Gastroesophageal sphincter (tissue), 4 donors: ENCODE data around the gene S100A7. TPM values are rescaled to one million over a fixed set of nuclear protein-coding genes. Genes with fewer than 3 reads are reported as not detected.

Experiments used
- ATAC-seq: fragments of 150-250 bp; one replicate; pipeline ENCODE4 v1.9.1; 2016; ENCODE audit warnings: mild to moderate bottlenecking, moderate library complexity
- H3K27ac ChIP-seq, 4 donors: fragments of 200-600 bp; sonication (generic) in 3 of 4; 1 replicate in 3 of 4; 2 replicates in 1 of 4; pipeline ENCODE4 v1.5.1; 2016 to 2019
- H3K27me3 ChIP-seq: fragments of 200-600 bp; sonication (generic); one replicate; pipeline ENCODE4 v1.5.1; 2019
- H3K36me3 ChIP-seq, 2 donors: fragments of 200-600 bp; sonication (generic); one replicate each; pipeline ENCODE4 v1.5.1; 2019; ENCODE audit warnings: control low read depth in 1 of 2
- H3K4me1 ChIP-seq, 3 donors: fragments of 200-600 bp; sonication (generic); 1 replicate in 2 of 3; 2 replicates in 1 of 3; pipeline ENCODE4 v1.5.1; 2016 to 2019; ENCODE audit warnings: control low read depth in 2 of 3
- H3K4me3 ChIP-seq, 2 donors: fragments of 200-600 bp; sonication (generic); one replicate each; pipeline ENCODE4 v1.5.1; 2019; ENCODE audit warnings: mild to moderate bottlenecking in 1 of 2, moderate library complexity in 1 of 2
- H3K9me3 ChIP-seq, 3 donors: fragments of 200-600 bp; sonication (generic); one replicate each; pipeline ENCODE4 v1.5.1; 2017 to 2019; ENCODE audit warnings: control low read depth in 2 of 3
- EP300 ChIP-seq: sonication (generic); formaldehyde crosslinking; IDR thresholded peaks from one replicate; pipeline ENCODE4 v1.6.1; 2017; ENCODE audit warnings: antibody characterized with exemption, mild to moderate bottlenecking
- POLR2A ChIP-seq, 2 donors: fragments of 450-650 bp; IDR thresholded peaks; one replicate each; pipeline ENCODE4 v1.6.1; 2017; ENCODE audit warnings: antibody characterized with exemption in 2 of 2, mild to moderate bottlenecking in 2 of 2, moderate library complexity in 1 of 2
- POLR2AphosphoS5 ChIP-seq: sonication (generic); formaldehyde crosslinking; IDR thresholded peaks from one replicate; pipeline ENCODE4 v1.6.1; 2017; ENCODE audit warnings: antibody characterized with exemption
- WGBS, 2 donors: methylation state at CpG; one replicate each; pipeline ENCODE4 v1.1.5; 2018; ENCODE audit warnings: low coverage in 1 of 2; 5-methylcytosine and 5-hydroxymethylcytosine counted together
- total RNA-seq, 4 donors: library from RNA; depleted of rRNA; stranded (reverse); fragments of >200 nt; gene quantifications; one replicate each; pipeline ENCODE4 v1.1.0, GENCODE V29; 2016
- TF ChIP-seq, protein P1 (sequence below), 4 experiments: fragments of 200-600 bp in 2 of 4; fragments of 450-650 bp in 2 of 4; sonication (generic) in 1 of 4; IDR thresholded peaks; one replicate each; pipeline ENCODE4 v1.5.1; 2017 to 2019; ENCODE audit warnings: antibody characterized with exemption in 4 of 4, mild to moderate bottlenecking in 2 of 4, moderate library complexity in 2 of 4

The S100A7 gene
- 100 to 1,000 TPM in 1 of 4 donors, 10 to 100 TPM in 1, not detected in 2; 33.0 to 253 TPM for total RNA-seq

DNA sequence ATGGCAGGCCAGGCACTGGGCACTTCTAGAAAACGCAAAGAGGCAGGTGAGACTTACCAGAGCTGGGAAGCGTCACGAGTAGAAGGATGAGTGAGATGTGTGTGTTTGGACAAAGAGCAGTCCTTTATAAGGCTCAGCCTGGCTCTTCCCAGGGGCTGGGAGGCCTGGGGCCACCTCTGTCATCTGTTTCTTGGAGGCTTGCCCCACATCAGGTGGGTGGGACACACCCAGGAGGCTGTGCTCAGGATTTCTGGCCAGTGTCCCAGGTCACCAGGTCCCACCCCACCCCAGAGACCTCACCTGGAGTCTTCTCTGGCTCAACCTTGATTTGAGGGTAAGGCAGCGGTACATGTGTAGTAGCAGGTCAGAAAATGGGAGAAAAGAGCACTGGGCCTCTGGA lies at the start of gene S100A7:
Gene S100A7 (minus strand): TSS at position 101 of the 400 bp plus-strand sequence. CDS start 1,638 bp downstream, outside the sequence.
- no peak within 1 kb of the TSS for H3K4me3 ChIP-seq
- TF ChIP-seq POLR2AphosphoS5: no peak
- TF ChIP-seq, protein P1, sequence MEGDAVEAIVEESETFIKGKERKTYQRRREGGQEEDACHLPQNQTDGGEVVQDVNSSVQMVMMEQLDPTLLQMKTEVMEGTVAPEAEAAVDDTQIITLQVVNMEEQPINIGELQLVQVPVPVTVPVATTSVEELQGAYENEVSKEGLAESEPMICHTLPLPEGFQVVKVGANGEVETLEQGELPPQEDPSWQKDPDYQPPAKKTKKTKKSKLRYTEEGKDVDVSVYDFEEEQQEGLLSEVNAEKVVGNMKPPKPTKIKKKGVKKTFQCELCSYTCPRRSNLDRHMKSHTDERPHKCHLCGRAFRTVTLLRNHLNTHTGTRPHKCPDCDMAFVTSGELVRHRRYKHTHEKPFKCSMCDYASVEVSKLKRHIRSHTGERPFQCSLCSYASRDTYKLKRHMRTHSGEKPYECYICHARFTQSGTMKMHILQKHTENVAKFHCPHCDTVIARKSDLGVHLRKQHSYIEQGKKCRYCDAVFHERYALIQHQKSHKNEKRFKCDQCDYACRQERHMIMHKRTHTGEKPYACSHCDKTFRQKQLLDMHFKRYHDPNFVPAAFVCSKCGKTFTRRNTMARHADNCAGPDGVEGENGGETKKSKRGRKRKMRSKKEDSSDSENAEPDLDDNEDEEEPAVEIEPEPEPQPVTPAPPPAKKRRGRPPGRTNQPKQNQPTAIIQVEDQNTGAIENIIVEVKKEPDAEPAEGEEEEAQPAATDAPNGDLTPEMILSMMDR (IDR thresholded peaks at IDR 0.05): no peak
- TF ChIP-seq POLR2A (IDR thresholded peaks at IDR 0.05): no peak
- no peak for TF ChIP-seq EP300
- no peak for ATAC-seq
- H3K27ac ChIP-seq: no peak within 1 kb of the TSS
- H3K9me3 ChIP-seq: no peaks in the 10 kb centered on the region
- H3K4me1 ChIP-seq: peaks cover 0 to 1% (median 0%) of the 10 kb centered on the region in 3 donors
- no CpG with 5 or more reads among the region's 4 CpGs for WGBS, 2 donors
- peaks cover 19% of the 10 kb centered on the region for H3K27me3 ChIP-seq
- H3K36me3 ChIP-seq: no peaks in the 10 kb centered on the region

DNA sequence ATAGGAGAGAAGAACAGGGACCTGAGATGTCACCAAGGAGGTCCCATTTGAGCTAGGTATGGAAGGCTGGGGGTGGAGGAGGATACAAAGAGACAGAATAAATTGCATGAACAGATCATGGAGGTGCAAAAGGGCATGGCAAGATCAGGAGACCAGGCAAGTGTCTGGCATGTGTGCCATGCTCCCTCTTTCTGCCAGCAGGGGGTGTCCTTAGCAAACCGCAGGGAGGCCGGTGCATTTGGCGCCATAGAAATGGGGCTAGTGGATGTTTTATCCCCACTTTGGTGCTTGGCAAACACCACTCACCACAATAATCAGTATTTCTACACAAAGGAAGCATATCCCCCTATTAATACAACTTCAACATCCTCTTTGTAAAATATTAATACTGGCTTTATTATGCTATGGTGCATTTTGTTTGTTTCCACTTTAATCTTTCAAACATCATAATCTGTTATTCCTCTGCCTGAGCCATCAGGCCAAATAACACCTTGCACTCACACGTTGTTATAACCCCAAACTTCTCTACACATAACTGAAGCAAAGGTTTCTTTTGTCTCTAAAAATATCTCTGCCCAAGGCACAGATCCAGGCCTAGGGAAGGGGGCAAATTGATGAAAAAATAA lies 49.4 kb upstream of the S100A7 start:
- Histone ChIP-seq H3K4me3 (no peak overlapping the region), H3K27ac (peak overlapping the region in 1 of 4 donors; percentile 36), H3K9me3 (no peaks in the 10 kb centered on the region), H3K4me1 (peaks cover 3 to 36% (median 18%) of the 10 kb centered on the region in 3 donors), H3K27me3 (no peaks in the 10 kb centered on the region), H3K36me3 (no peaks in the 10 kb centered on the region)
- no peak for TF ChIP-seq POLR2AphosphoS5
- TF ChIP-seq, protein P1 (IDR thresholded peaks at IDR 0.05): peak in 3 of 4 experiments; percentile 37 to 63 (median 47)
- no peak for ATAC-seq
- 63 to 79% methylated on average over 4 of the region's 4 CpGs for WGBS, 2 donors

DNA sequence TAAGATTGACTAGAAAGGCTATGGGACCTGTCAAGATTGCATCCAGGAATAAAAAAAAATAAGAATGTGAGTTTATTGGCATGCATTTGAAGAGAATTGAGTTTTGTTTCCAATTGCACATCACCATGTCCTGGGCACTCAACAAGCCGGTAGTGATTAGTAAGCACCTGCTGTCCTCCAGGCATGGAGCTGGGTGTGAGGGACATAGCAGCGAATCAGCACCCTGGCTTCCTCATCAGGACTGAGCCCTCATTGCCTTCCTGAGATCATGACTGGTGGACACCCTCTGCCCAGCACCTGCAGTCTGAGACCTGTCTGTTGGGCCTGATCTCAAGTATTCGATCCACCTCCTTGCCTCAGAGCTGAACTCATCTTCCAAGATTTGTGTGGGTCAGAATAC lies 48.6 kb upstream of the S100A7 start:
- 100% methylated on average over 3 of the region's 3 CpGs; no CpG with 5 or more reads in 1 of the 2 donors for WGBS, 2 donors
- H3K4me3 ChIP-seq: no peak overlapping the region
- H3K9me3 ChIP-seq: no peaks in the 10 kb centered on the region
- H3K36me3 ChIP-seq: no peaks in the 10 kb centered on the region
- TF ChIP-seq POLR2AphosphoS5 (no peak), POLR2A (IDR thresholded peaks at IDR 0.05) (no peak), EP300 (no peak)
- TF ChIP-seq, protein P1 (IDR thresholded peaks at IDR 0.05): no peak
- peaks cover 3 to 36% (median 18%) of the 10 kb centered on the region in 3 donors for H3K4me1 ChIP-seq
- no peaks in the 10 kb centered on the region for H3K27me3 ChIP-seq
- H3K27ac ChIP-seq: no peak overlapping the region
- no peak for ATAC-seq

DNA sequence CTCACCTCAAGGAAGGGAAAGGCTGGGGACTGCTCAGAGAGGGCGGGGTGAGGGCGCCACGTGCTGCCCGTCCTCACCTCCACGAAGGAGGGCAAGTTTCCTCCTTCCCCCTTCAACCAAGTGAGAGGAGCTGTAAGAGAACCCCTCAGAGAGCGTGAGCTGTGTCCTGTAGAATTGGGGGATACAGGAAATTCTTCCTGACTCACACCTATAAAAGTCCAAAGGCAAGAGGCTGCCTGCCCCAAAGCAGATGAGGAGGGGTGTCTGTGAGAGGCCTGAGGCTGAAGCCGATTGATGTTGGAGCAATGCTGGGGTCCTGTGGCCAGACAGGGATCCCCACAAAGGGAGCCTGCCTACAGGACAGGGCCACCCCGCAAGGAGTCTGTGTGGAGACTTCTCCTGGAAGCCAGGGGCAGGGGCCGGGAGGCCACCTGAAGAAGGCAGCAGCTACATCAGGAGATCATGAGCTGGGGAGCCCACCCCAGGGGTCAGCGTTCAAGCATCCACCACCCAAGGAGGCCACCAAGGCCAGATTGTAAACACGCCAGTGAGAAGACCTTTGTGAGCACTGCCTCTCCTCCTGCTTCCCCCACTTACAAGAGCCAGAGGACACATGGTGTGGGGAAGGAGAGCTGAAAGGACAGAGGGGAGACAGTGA lies 47.6 kb upstream of the S100A7 start:
- Histone ChIP-seq H3K4me3 (no peak overlapping the region), H3K4me1 (peaks cover 3 to 36% (median 18%) of the 10 kb centered on the region in 3 donors), H3K9me3 (no peaks in the 10 kb centered on the region), H3K36me3 (no peaks in the 10 kb centered on the region), H3K27me3 (no peaks in the 10 kb centered on the region), H3K27ac (peak overlapping the region in 2 of 4 donors; percentile 81 to 82)
- TF ChIP-seq, protein P1 (IDR thresholded peaks at IDR 0.05): no peak
- TF ChIP-seq POLR2AphosphoS5 (no peak), EP300 (no peak), POLR2A (IDR thresholded peaks at IDR 0.05) (no peak)
- 100% methylated on average over 1 of the region's 11 CpGs; no CpG with 5 or more reads in 1 of the 2 donors for WGBS, 2 donors
- no peak for ATAC-seq
